Lower lobe of right lung (tissue), 2 donors: Measurements from ENCODE around the gene ADGRG4. TPM values are rescaled to one million over a fixed set of nuclear protein-coding genes. Genes with fewer than 3 reads are reported as not detected.

Experiments
- ATAC-seq, 2 donors: fragments of 200-7000 bp; cut with Tn5 transposase; one replicate each; pipeline ENCODE4 v1.9.1; 2020 to 2022; ENCODE audit warnings: mild to moderate bottlenecking in 2 of 2, moderate library complexity in 2 of 2
- DNase-seq: peaks from one replicate; pipeline ENCODE4 v3.0.0-alpha.2; 2020
- H3K27ac ChIP-seq: fragments of 200-600 bp; one replicate; pipeline ENCODE4 v1.8.0; 2022
- H3K27me3 ChIP-seq: fragments of 200-600 bp; one replicate; pipeline ENCODE4 v1.8.0; 2022; ENCODE audit warnings: low read depth
- H3K36me3 ChIP-seq: fragments of 200-600 bp; one replicate; pipeline ENCODE4 v1.8.0; 2022; ENCODE audit warnings: mild to moderate bottlenecking
- H3K4me1 ChIP-seq: fragments of 200-600 bp; one replicate; pipeline ENCODE4 v1.8.0; 2022
- H3K4me3 ChIP-seq: fragments of 200-600 bp; one replicate; pipeline ENCODE4 v1.8.0; 2022; ENCODE audit warnings: mild to moderate bottlenecking
- H3K9me3 ChIP-seq: fragments of 200-600 bp; one replicate; pipeline ENCODE4 v1.8.0; 2022
- intact Hi-C: fragments of 100-400 bp; cut with DNase I; formaldehyde crosslinking; loops from one replicate; pipeline ENCODE4 v1.11.0; 2022
- total RNA-seq: library from RNA; stranded (reverse); fragmentation: NEBNext Ultra II Directional; extraction: Animal tissue kit (Norgen Biotek cat#: 25700); gene quantifications from one replicate; pipeline ENCODE4 v1.2.1, GENCODE V29; 2021
- TF ChIP-seq, protein P1 (sequence below): fragments of 200-600 bp; IDR thresholded peaks from one replicate; pipeline ENCODE4 v1.8.0; 2022; ENCODE audit warnings: antibody characterized with exemption, mild to moderate bottlenecking
- donor health status: DM: no; HTN: yes; CAD: no; lungs with severe emphysema.

Gene ADGRG4
- total RNA-seq, 1 donor from 2014 or later: 0.27 TPM

DNA sequence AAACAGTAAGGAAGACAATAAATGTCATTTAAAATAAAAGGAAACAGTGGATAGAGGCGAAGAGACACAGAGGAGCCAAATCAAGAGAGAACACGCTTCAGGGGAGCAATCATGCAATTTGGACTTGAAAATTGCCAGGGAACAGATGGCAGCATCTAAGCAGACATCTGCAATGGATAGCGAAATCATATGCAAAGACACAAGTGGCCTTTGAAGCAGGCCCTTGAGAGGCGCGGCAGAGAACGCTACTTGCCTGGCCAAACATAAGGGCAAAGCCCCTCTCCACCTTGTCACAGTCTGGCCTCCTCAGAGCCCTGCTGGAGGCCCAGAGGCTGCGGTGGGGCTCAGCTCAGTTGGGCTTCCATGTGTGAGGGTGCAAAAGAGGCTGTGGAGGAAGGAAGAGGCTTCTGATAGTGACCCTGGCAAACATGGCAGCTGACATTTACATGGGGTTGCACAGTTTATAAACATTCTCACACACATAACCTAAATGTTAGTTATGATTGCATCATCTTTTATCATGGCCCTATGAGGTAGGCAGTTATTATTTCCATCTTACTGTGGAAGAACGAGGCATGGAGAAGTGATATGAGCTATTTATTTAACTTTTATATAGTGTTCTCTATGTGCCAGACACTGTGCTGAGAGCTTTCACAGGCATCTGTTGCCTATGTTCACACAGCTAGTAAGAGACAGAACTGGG lies 18.3 kb downstream of the ADGRG4 start:
- no peak overlapping the region for H3K4me3 ChIP-seq
- no peaks in the 10 kb centered on the region for H3K36me3 ChIP-seq
- H3K27ac ChIP-seq: no peak overlapping the region
- DNase-seq: no peak
- intact Hi-C loops: no loop called here
- TF ChIP-seq, protein P1, sequence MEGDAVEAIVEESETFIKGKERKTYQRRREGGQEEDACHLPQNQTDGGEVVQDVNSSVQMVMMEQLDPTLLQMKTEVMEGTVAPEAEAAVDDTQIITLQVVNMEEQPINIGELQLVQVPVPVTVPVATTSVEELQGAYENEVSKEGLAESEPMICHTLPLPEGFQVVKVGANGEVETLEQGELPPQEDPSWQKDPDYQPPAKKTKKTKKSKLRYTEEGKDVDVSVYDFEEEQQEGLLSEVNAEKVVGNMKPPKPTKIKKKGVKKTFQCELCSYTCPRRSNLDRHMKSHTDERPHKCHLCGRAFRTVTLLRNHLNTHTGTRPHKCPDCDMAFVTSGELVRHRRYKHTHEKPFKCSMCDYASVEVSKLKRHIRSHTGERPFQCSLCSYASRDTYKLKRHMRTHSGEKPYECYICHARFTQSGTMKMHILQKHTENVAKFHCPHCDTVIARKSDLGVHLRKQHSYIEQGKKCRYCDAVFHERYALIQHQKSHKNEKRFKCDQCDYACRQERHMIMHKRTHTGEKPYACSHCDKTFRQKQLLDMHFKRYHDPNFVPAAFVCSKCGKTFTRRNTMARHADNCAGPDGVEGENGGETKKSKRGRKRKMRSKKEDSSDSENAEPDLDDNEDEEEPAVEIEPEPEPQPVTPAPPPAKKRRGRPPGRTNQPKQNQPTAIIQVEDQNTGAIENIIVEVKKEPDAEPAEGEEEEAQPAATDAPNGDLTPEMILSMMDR: no peak
- H3K27me3 ChIP-seq: no peaks in the 10 kb centered on the region
- no peak for ATAC-seq
- H3K9me3 ChIP-seq: no peaks in the 10 kb centered on the region
- H3K4me1 ChIP-seq: no peaks in the 10 kb centered on the region

DNA sequence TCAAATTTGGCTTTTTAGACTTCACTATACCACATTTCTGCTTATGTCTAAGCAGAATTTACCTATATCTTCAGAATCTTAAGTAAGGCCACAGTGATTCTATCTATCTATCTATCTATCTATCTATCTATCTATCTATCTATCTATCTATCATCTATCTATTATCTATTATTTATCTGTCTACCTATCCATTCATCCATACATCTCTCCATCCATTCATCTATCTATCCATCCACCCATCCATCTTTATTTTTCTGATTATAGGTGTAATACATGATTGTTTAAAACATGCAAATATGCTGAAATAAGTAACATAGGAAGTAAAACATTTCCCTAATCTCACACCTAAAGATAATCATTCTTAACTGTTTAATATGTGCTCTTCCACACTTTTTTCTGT lies 18.8 kb downstream of the ADGRG4 start:
- Histone ChIP-seq H3K36me3 (no peaks in the 10 kb centered on the region), H3K4me1 (no peaks in the 10 kb centered on the region), H3K27me3 (no peaks in the 10 kb centered on the region), H3K9me3 (no peaks in the 10 kb centered on the region), H3K4me3 (no peak overlapping the region), H3K27ac (no peak overlapping the region)
- DNase-seq (no peak), ATAC-seq (no peak)
- TF ChIP-seq, protein P1: no peak
- intact Hi-C loops: no loop called here

DNA sequence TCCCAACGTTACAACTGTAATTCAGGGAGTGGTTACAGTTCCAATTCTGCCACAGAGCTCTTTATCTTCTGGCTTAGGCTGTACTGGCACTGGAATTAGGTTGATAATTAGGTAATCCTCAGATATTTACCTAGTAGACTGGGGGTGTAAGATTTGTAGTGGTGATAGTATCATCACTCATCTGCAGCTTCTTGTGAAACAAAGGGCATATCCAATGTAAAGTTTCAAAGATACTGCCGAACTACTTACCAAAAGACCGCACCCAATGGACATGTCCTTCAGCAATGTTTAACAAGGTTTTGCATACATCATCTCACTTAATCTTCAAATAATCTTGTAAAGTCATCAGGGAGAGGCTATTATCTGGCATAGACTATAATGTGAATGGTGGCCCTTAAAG lies 20.8 kb downstream of the ADGRG4 start:
- DNase-seq (no peak), ATAC-seq (no peak)
- Histone ChIP-seq H3K36me3 (no peaks in the 10 kb centered on the region), H3K27me3 (no peaks in the 10 kb centered on the region), H3K4me1 (no peaks in the 10 kb centered on the region), H3K9me3 (no peaks in the 10 kb centered on the region), H3K27ac (no peak overlapping the region), H3K4me3 (no peak overlapping the region)
- intact Hi-C loops: no loop called here
- TF ChIP-seq, protein P1: no peak

DNA sequence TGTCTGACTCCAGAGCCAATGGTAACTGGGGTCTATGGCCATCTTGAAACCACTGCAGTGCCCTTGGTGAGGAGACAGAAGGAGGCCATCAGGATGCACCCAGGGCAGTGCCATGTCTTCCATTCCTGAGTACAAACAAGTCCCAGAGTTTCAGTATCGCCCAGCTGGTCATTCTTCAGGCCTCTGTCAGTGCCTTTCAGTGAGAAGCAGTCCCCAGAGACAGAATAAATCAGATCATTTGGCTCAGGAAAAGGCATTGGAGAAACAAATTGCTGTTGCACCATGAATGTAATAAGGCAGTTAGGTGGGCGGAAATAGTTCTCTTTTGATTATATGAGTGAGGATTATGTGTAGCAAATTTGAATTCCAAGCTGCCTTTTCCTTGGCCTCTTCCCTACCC lies 21.3 kb downstream of the ADGRG4 start:
- no peak for ATAC-seq
- no peak overlapping the region for H3K27ac ChIP-seq
- no peak overlapping the region for H3K4me3 ChIP-seq
- H3K27me3 ChIP-seq: no peaks in the 10 kb centered on the region
- no peaks in the 10 kb centered on the region for H3K4me1 ChIP-seq
- TF ChIP-seq, protein P1: no peak
- H3K36me3 ChIP-seq: no peaks in the 10 kb centered on the region
- no peaks in the 10 kb centered on the region for H3K9me3 ChIP-seq
- no peak for DNase-seq
- intact Hi-C loops: no loop called here

DNA sequence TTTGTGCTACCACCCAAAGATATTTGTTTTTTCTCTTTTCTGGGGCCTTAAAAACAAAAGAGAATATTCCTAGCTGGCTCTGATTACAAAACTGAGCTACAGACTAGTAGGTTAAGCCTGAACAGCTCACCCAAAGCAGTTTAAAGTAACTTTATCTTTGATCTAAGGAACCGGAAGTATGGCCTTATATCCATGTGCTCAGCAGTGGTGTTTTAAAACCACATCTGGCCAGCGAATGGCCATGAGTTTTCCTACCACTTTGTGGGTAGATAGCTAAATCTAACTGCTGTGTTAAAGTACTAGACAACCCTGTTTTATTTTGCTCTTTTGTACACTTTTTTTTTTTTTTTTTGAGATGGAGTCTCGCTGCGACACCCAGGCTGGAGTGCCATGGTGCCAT lies 24.6 kb downstream of the ADGRG4 start:
- TF ChIP-seq, protein P1: no peak
- intact Hi-C loops: no loop called here
- ATAC-seq (no peak), DNase-seq (no peak)
- Histone ChIP-seq H3K9me3 (no peaks in the 10 kb centered on the region), H3K4me3 (no peak overlapping the region), H3K27ac (no peak overlapping the region), H3K36me3 (no peaks in the 10 kb centered on the region), H3K27me3 (no peaks in the 10 kb centered on the region), H3K4me1 (no peaks in the 10 kb centered on the region)
